Activated CD4-positive, alpha-beta T cell treated with anti-CD3 and anti-CD28 coated beads, Interleukin-2, amount 10 ng/mL, durations not matched to agents 7 days and 5 days (primary cell): ENCODE results near the gene LSAMP. TPM values are rescaled to one million over a fixed set of nuclear protein-coding genes. Genes with fewer than 3 reads are reported as not detected.

ENCODE experiments used
- CTCF ChIA-PET: fragments of 350-600 bp; sonication (Branson Sonifier 250); formaldehyde crosslinking; loops from one replicate; lab custom pipeline; 2021; ENCODE audit warnings: antibody characterized with exemption; lab: Charles Lee
- POLR2A ChIA-PET: fragments of 350-600 bp; sonication (Branson Sonifier 250); formaldehyde crosslinking; loops from one replicate; lab custom pipeline; 2021; ENCODE audit warnings: antibody characterized with exemption; lab: Charles Lee
- DNase-seq: peaks from one replicate; pipeline ENCODE4 v3.0.0-alpha.2; 2020
- H3K27ac Mint-ChIP-seq: one replicate; pipeline ENCODE4 v1.8.0; 2021; ENCODE audit warnings: mild to moderate bottlenecking, moderate library complexity, mixed read lengths
- H3K27me3 Mint-ChIP-seq: one replicate; pipeline ENCODE4 v1.8.0; 2021; ENCODE audit warnings: mixed read lengths
- H3K36me3 Mint-ChIP-seq: one replicate; pipeline ENCODE4 v1.8.0; 2021; ENCODE audit warnings: low read depth, mixed read lengths
- H3K4me1 Mint-ChIP-seq: one replicate; pipeline ENCODE4 v1.8.0; 2021; ENCODE audit warnings: mixed read lengths
- H3K4me3 Mint-ChIP-seq: one replicate; pipeline ENCODE4 v1.8.0; 2021; ENCODE audit warnings: mild to moderate bottlenecking, moderate library complexity, mixed read lengths
- H3K9me3 Mint-ChIP-seq: one replicate; pipeline ENCODE4 v1.8.0; 2021; ENCODE audit warnings: mixed read lengths
- total RNA-seq, 2 experiments: library from RNA; stranded (reverse); gene quantifications; one replicate each; pipeline ENCODE4 v1.2.3, GENCODE V29; 2021

LSAMP gene
- total RNA-seq, 2 experiments from 2014 or later = not detected

- no peak overlapping the region for H3K27ac Mint-ChIP-seq
Measured at GRCh38 chr3:116445990-116446389, 703 bp upstream of the LSAMP start.

GRCh38 chr3:116444819-116445310, 422 bp downstream of the LSAMP start:
- no peak for DNase-seq
- Mint-ChIP-seq H3K27ac (no peak overlapping the region), H3K27me3 (peaks cover 10% of the 10 kb centered on the region), H3K4me3 (no peak overlapping the region), H3K9me3 (no peaks in the 10 kb centered on the region), H3K36me3 (no peaks in the 10 kb centered on the region), H3K4me1 (no peaks in the 10 kb centered on the region)
- ChIA-PET POLR2A (no interaction called here), CTCF (no interaction called here)

More at GRCh38 chr3:116445990-116446389, 703 bp upstream of the LSAMP start:
- ChIA-PET POLR2A (no interaction called here), CTCF (no interaction called here)
- no peaks in the 10 kb centered on the region for H3K4me1 Mint-ChIP-seq
- no peak overlapping the region for H3K4me3 Mint-ChIP-seq
- H3K9me3 Mint-ChIP-seq = no peaks in the 10 kb centered on the region
- H3K36me3 Mint-ChIP-seq = no peaks in the 10 kb centered on the region
- DNase-seq = no peak
- peaks cover 10% of the 10 kb centered on the region for H3K27me3 Mint-ChIP-seq

GRCh38 chr3:116444115-116444747, 1.1 kb downstream of the LSAMP start:
- ChIA-PET POLR2A (no interaction called here), CTCF (no interaction called here)
- H3K4me3 Mint-ChIP-seq = no peak overlapping the region
- H3K4me1 Mint-ChIP-seq = no peaks in the 10 kb centered on the region
- H3K36me3 Mint-ChIP-seq = no peaks in the 10 kb centered on the region
- no peak for DNase-seq
- peaks cover 10% of the 10 kb centered on the region for H3K27me3 Mint-ChIP-seq
- H3K27ac Mint-ChIP-seq = no peak overlapping the region
- no peaks in the 10 kb centered on the region for H3K9me3 Mint-ChIP-seq

DNA sequence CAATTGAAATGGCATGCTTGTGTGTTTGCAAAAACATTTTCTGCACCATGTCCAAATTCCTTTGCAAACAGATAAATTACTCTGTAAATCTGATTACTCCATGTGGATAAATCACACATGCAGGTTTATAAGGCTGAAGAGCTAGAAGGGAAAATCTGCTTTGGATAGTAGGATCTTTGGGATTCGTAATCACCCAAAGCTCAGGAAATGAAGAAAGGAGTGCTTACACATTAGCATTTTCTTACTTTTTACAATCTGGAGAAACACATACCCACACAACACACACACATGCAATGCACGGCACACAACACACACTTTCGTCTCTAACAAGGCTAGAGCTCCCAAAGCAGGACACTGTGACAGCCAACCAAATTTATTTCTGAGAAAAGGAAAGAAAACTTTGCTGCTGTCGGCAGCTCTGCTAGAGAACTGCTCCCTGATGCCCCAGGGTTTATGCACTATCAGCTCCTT, 2.1 kb downstream of the LSAMP start:
- POLR2A ChIA-PET = no interaction called here
- Mint-ChIP-seq H3K4me3 (no peak overlapping the region), H3K36me3 (no peaks in the 10 kb centered on the region), H3K27ac (no peak overlapping the region), H3K4me1 (no peaks in the 10 kb centered on the region), H3K27me3 (peaks cover 10% of the 10 kb centered on the region), H3K9me3 (no peaks in the 10 kb centered on the region)
- CTCF ChIA-PET = no interaction called here
- no peak for DNase-seq

- POLR2A ChIA-PET = no interaction called here
- CTCF ChIA-PET = no interaction called here
- Mint-ChIP-seq H3K36me3 (no peaks in the 10 kb centered on the region), H3K4me1 (no peaks in the 10 kb centered on the region), H3K27me3 (peaks cover 10% of the 10 kb centered on the region), H3K4me3 (no peak overlapping the region), H3K9me3 (no peaks in the 10 kb centered on the region), H3K27ac (no peak overlapping the region)
- DNase-seq = no peak
Measured at GRCh38 chr3:116442331-116443021, 2.8 kb downstream of the LSAMP start.

DNA sequence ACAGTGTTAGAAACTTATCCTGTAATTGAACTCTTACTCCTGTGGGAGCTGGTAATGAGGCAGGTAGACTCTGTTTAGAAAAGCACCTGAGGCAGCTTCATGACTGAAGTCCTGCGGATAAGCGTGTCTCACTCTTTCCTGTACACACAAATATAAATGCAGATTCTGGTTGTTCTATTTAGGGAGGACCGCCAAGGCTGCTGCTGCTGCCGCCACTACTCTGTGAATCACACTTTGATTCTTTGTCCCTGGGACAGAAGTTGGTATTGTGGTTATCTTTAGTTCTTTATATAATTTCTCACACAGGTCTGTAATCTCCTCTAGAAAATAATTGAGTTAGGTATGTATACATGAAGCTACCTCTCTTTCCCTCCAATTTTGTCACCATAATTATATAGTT, 3.6 kb downstream of the LSAMP start:
- Mint-ChIP-seq H3K36me3 (no peaks in the 10 kb centered on the region), H3K9me3 (no peaks in the 10 kb centered on the region), H3K4me3 (no peak overlapping the region), H3K4me1 (no peaks in the 10 kb centered on the region), H3K27me3 (peaks cover 10% of the 10 kb centered on the region), H3K27ac (no peak overlapping the region)
- ChIA-PET POLR2A (no interaction called here), CTCF (no interaction called here)
- DNase-seq = no peak

GRCh38 chr3:116440196-116440595, 5.1 kb downstream of the LSAMP start:
- CTCF ChIA-PET = no interaction called here

DNA sequence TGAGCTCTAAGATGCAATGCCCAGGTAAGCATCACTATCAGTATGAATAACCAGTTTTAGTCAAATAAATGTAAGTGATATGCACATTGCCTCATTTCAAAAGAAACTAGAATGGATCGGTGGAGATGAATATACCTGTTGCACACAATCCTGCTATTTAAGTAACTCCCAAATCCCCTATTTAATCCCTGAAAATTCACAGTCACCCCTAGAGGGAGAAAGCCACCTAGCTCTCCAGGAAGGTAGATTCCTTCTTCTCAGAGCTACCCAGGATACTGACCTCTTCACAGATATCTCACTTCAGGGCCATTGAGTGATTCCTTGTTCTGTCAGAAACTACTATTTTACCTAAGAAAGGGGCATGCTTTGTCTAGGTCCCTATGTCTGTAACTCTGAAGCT, 11.7 kb downstream of the LSAMP start:
- Mint-ChIP-seq H3K4me1 (no peaks in the 10 kb centered on the region), H3K27ac (no peak overlapping the region), H3K36me3 (no peaks in the 10 kb centered on the region), H3K27me3 (no peaks in the 10 kb centered on the region), H3K4me3 (no peak overlapping the region), H3K9me3 (no peaks in the 10 kb centered on the region)
- CTCF ChIA-PET = no interaction called here
- DNase-seq = no peak
- POLR2A ChIA-PET = no interaction called here

More at GRCh38 chr3:116440196-116440595, 5.1 kb downstream of the LSAMP start:
- Mint-ChIP-seq H3K36me3 (no peaks in the 10 kb centered on the region), H3K27ac (no peak overlapping the region), H3K9me3 (no peaks in the 10 kb centered on the region), H3K4me3 (no peak overlapping the region), H3K4me1 (no peaks in the 10 kb centered on the region), H3K27me3 (peaks cover 10% of the 10 kb centered on the region)
- POLR2A ChIA-PET = no interaction called here
- no peak for DNase-seq

DNA sequence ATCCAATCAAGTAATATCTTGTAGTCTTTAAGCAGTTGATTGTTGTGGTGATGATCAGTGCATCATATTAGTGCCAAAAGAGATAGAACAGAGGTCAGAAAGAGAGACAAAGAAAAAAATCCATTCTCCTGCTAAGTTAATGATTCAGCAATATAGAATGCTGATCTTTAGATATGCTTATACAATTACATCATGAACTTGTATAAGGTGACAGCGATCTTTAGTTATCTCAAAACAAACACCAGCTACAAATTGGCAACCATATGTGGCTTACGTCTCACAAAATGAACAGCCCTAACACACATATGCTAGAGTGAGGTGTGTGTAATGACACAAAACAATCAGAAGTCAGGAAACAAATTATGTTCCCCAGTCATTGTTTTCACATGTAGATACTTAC, 12.5 kb downstream of the LSAMP start:
- Mint-ChIP-seq H3K27me3 (no peaks in the 10 kb centered on the region), H3K27ac (no peak overlapping the region), H3K9me3 (no peaks in the 10 kb centered on the region), H3K4me3 (no peak overlapping the region), H3K36me3 (no peaks in the 10 kb centered on the region), H3K4me1 (no peaks in the 10 kb centered on the region)
- CTCF ChIA-PET = no interaction called here
- POLR2A ChIA-PET = no interaction called here
- DNase-seq = no peak

GRCh38 chr3:116429479-116430269, 15.6 kb downstream of the LSAMP start:
- CTCF ChIA-PET = no interaction called here
- no peak overlapping the region for H3K4me3 Mint-ChIP-seq
- H3K27me3 Mint-ChIP-seq = no peaks in the 10 kb centered on the region
- DNase-seq = no peak
- H3K4me1 Mint-ChIP-seq = no peaks in the 10 kb centered on the region
- no peaks in the 10 kb centered on the region for H3K9me3 Mint-ChIP-seq
- H3K36me3 Mint-ChIP-seq = no peaks in the 10 kb centered on the region
- POLR2A ChIA-PET = no interaction called here
- H3K27ac Mint-ChIP-seq = no peak overlapping the region

- no peak overlapping the region for H3K27ac Mint-ChIP-seq
- H3K36me3 Mint-ChIP-seq = no peaks in the 10 kb centered on the region
- H3K4me3 Mint-ChIP-seq = no peak overlapping the region
- CTCF ChIA-PET = no interaction called here
- no peaks in the 10 kb centered on the region for H3K9me3 Mint-ChIP-seq
- H3K27me3 Mint-ChIP-seq = no peaks in the 10 kb centered on the region
- no peak for DNase-seq
- H3K4me1 Mint-ChIP-seq = no peaks in the 10 kb centered on the region
- POLR2A ChIA-PET = no interaction called here
Measured at GRCh38 chr3:116426036-116426435, 19.3 kb downstream of the LSAMP start.

GRCh38 chr3:116425126-116425525, 20.2 kb downstream of the LSAMP start:
- Mint-ChIP-seq H3K36me3 (no peaks in the 10 kb centered on the region), H3K27me3 (no peaks in the 10 kb centered on the region), H3K4me3 (no peak overlapping the region), H3K27ac (no peak overlapping the region), H3K9me3 (no peaks in the 10 kb centered on the region), H3K4me1 (no peaks in the 10 kb centered on the region)
- no peak for DNase-seq
- ChIA-PET POLR2A (no interaction called here), CTCF (no interaction called here)

DNA sequence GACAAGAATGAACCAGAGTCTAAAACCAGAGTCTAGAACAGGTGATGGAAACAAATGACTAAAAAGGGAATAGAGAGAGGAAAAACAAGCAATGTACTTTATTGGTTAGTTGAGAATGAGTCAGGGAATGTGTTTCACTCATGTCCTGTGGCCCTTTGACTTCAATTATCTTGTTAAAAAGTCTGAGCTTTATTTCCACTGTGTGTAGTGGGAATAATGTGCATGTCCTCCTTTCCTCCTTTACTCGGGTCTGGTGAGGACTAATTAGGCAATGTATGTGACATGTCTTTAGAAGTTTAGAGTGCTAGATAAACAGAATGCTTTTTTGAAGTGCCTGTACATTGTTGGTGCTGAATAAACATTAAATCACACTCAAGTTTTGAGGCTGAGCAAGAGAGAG, 21.3 kb downstream of the LSAMP start:
- Mint-ChIP-seq H3K27ac (no peak overlapping the region), H3K36me3 (no peaks in the 10 kb centered on the region), H3K4me3 (no peak overlapping the region), H3K27me3 (no peaks in the 10 kb centered on the region), H3K4me1 (no peaks in the 10 kb centered on the region), H3K9me3 (peaks cover 4% of the 10 kb centered on the region)
- ChIA-PET POLR2A (no interaction called here), CTCF (no interaction called here)
- DNase-seq = no peak
